HAP-1 (cell line): ENCODE measurements around the gene HAPSTR1.

Experiments
- DNase-seq, 2 experiments: peaks; one replicate each; pipeline ENCODE4 v3.0.0-alpha.2; 2016 to 2020; ENCODE audit warnings: low spot score in 2 of 2
- H3K27me3 ChIP-seq: fragments of 250-450 bp; sonication (Bioruptor Pico); 2 replicates; pipeline ENCODE4 v1.5.1; 2020; ENCODE audit warnings: low read depth, mild to moderate bottlenecking, moderate library complexity
- H3K36me3 ChIP-seq: fragments of 250-450 bp; sonication (Bioruptor Pico); replicated peaks from 2 replicates; pipeline ENCODE4 v1.5.1; 2020; ENCODE audit warnings: mild to moderate bottlenecking
- H3K4me1 ChIP-seq: fragments of 250-450 bp; sonication (Bioruptor Pico); 2 replicates; pipeline ENCODE4 v1.5.1; 2020; ENCODE audit warnings: mild to moderate bottlenecking
- H3K4me3 ChIP-seq: fragments of 250-450 bp; sonication (Bioruptor Pico); 2 replicates; pipeline ENCODE4 v1.5.1; 2020; ENCODE audit warnings: mild to moderate bottlenecking, moderate library complexity
- H3K9me3 ChIP-seq: fragments of 250-450 bp; sonication (Bioruptor Pico); 2 replicates; pipeline ENCODE4 v1.5.1; 2020; ENCODE audit warnings: mild to moderate bottlenecking, moderate library complexity
- in situ Hi-C: fragments of 300-500 bp; cut with MboI; formaldehyde crosslinking; loops from 3 replicates; pipeline ENCODE4 v1.14.3; 2020; ENCODE audit warnings: low sequenced_read_pairs, inconsistent platforms, mixed read lengths

The HAPSTR1 gene

DNA sequence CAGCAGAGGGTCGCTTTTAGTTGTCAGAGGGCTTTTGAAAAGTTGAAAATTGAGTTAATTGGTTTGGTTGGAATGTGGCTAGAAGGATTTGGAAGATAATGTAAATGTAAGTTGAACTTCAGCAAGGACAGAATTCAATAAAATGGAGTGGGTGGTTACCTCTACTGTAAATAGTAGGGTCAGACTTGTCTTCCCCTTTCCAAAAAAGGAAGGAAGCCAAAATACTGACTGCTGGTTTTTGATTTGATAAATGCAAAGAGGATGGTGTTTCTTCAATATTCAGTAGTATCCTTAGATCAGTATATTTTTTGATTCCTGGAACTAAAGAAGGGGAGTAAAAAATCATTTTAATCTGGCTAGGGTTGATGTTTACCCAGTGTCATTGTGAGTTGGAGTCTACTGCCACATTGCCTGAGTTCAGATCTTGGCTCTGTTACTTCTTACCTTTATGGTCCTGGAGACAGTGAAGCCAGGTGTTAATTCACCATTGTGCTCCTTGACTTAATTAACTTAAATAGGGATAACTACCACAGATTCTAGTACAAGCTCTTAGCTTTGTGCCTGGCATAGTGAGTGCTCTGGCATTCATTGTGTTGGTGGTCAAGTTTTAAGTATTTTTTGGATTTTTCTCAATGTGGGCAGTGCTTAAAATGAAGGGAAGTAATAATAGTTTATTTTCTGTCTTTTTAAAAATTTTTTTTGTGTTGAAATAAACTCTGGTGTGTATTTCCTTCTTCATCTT lies 4.4 kb downstream of the HAPSTR1 start:
- no peak overlapping the region for H3K4me3 ChIP-seq
- H3K27me3 ChIP-seq: no peaks in the 10 kb centered on the region
- H3K9me3 ChIP-seq: no peaks in the 10 kb centered on the region
- H3K36me3 ChIP-seq: peaks cover 77% of the 10 kb centered on the region
- H3K4me1 ChIP-seq: peaks cover 35% of the 10 kb centered on the region
- in situ Hi-C loops: no loop called here
- no peak for DNase-seq

DNA sequence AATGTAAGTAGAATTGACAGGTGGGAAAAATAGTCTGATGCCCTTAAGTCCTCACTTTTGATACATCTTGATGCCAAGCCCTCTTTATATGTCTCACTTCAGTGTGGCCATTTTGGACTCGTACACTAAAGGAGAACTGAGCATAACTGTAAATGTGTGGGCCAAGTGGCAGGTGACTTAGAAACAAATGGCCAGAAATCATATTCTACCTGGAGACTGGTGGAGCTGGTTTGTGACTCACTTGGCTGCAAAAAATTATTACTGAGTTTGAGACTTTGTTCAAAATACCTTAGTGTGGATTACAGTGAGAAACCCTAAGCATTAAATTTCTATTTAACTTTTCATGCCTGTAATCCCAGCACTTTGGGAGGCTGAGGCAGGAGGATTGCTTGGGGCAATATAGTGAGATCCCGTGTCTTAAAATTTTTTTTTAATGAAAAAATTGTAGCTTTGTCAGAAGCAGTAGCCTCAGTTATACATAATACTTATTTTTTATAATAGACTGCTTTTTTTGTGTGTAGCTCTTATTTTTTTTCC lies 5.0 kb downstream of the HAPSTR1 start:
- no peaks in the 10 kb centered on the region for H3K9me3 ChIP-seq
- H3K36me3 ChIP-seq: peaks cover 84% of the 10 kb centered on the region
- in situ Hi-C loops: no loop called here
- no peak overlapping the region for H3K4me3 ChIP-seq
- DNase-seq: no peak
- H3K27me3 ChIP-seq: no peaks in the 10 kb centered on the region
- H3K4me1 ChIP-seq: peaks cover 41% of the 10 kb centered on the region

DNA sequence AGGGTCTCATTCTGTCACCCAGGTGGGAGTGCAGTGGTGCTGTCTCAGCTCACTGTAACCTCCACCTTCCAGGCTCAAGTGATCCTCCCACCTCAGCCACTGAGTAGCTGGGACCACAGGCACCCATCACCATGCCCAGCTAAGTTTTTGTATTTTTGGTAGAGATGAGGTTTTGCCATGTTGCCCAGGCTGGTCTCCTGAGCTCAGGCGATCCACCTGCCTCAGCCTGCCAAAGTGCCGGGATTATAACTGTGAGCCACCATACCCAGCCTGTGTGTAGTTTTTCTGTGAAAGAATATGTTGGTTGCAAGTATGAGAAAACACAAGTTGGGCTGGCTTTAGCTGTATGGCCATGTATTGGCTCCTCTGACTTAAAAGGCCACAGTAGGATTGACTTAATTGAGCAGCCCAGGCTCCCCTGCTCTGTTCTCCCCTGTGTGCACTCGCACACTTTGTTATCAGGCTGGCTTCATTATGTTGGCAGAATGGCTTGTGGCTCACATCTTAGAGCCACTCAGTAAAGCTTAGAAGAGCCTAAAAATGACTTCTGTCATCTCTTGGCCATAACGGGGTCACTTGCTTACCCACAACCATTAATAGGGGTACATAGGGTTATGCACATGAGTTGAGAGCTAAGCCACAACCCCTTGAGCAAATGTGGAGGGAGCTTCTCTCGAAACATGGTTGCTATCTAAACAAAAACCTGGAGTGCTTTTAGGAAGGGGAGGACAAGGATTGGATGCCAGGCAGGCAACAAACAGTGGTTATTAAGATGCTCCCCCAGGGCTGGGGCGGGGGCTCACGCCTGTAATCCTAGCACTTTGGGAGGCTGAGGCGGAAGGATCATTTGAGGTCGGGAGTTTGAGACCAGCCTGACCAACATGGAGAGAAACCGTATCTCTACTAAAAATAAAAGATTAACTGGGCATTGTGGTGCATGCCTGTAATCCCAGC lies 6.1 kb downstream of the HAPSTR1 start:
- no peaks in the 10 kb centered on the region for H3K9me3 ChIP-seq
- H3K27me3 ChIP-seq: no peaks in the 10 kb centered on the region
- peaks cover 46% of the 10 kb centered on the region for H3K4me1 ChIP-seq
- H3K4me3 ChIP-seq: no peak overlapping the region
- in situ Hi-C loops: no loop called here
- DNase-seq: no peak
- H3K36me3 ChIP-seq: peaks cover 87% of the 10 kb centered on the region

DNA sequence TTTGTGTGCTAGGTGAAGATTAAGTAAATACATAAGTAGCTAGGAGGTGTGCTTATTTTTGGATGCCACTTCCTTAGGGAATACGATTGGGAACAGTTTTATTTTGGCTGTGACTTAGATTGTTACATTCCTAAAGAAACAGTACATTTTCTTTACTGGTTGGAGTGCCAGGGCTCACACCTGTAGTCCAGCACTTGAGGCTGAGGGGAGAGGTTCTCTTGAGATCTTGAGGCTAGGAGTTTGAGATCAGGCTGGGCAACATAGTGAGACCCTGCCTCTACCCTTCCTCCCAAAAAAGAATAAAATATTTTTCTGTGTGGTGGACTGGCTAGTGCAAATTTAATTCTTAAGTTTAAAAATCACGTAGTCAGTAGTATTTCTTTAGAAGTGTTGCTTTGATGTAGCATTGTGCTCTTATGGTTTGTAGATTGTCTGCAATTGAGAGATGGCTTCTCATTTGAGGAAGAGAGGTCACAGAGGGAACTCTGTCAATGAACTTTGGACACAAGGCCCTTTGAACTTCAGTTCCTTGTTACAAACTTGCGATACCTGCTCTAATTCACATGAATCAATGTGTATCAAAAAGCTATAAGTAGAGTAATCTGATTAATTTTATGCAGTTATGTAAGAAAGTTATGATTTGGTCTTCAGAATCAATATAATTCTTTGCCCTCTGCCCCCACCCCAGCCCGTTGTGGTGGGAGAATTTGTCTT lies 7.1 kb downstream of the HAPSTR1 start:
- H3K36me3 ChIP-seq: peaks cover 89% of the 10 kb centered on the region
- no peaks in the 10 kb centered on the region for H3K9me3 ChIP-seq
- no peaks in the 10 kb centered on the region for H3K27me3 ChIP-seq
- H3K4me1 ChIP-seq: peaks cover 46% of the 10 kb centered on the region
- in situ Hi-C loops: no loop called here
- no peak overlapping the region for H3K4me3 ChIP-seq
- no peak for DNase-seq

DNA sequence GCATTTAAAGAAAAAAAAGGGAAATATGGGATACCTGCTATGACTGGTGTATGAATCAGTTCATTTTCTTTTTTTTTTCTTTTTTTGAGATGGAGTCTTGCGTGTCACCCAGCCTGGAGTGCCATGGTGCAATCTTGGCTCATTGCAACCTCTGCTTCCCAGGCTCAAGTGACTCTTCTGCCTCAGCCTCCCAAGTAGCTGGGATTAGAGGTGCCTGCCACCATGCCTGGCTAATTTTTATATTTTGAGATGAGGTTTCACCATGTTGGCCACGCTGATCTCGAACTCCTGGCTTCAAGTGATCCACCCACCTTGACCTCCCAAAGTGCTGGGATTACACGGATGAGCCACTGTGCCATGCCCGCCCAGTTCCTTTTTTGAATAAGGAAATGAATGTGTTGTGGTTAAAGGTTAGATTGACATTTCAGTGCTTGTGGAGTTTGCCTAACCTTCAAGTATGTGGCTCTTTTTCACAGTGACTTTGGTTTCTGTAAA lies 7.7 kb downstream of the HAPSTR1 start:
- no peak overlapping the region for H3K4me3 ChIP-seq
- peaks cover 46% of the 10 kb centered on the region for H3K4me1 ChIP-seq
- in situ Hi-C loops: no loop called here
- H3K27me3 ChIP-seq: no peaks in the 10 kb centered on the region
- H3K36me3 ChIP-seq: peaks cover 91% of the 10 kb centered on the region
- H3K9me3 ChIP-seq: no peaks in the 10 kb centered on the region
- no peak for DNase-seq

DNA sequence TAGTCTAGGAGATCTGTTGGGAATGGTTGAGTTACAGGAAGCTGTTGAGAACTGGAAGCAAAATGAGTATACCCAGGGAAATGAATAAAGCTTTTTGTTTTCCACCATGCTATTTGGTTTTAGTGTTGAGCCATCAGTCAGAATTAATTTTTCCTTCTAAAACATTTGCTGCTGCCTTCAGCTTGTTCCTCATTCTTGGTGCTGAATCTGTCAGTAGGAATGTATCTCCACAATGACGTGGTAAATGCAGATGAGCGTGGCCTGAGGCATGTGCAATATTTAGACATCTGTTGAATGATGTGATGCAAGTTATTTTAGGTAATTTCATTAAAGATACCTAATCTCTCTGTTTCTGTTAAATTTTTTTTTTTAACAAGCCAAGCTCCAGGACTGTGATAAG lies 10.9 kb downstream of the HAPSTR1 start:
- no peak for DNase-seq
- H3K9me3 ChIP-seq: no peaks in the 10 kb centered on the region
- H3K4me1 ChIP-seq: peaks cover 42% of the 10 kb centered on the region
- peaks cover 95% of the 10 kb centered on the region for H3K36me3 ChIP-seq
- H3K4me3 ChIP-seq: no peak overlapping the region
- H3K27me3 ChIP-seq: no peaks in the 10 kb centered on the region
- in situ Hi-C loops: no loop called here

DNA sequence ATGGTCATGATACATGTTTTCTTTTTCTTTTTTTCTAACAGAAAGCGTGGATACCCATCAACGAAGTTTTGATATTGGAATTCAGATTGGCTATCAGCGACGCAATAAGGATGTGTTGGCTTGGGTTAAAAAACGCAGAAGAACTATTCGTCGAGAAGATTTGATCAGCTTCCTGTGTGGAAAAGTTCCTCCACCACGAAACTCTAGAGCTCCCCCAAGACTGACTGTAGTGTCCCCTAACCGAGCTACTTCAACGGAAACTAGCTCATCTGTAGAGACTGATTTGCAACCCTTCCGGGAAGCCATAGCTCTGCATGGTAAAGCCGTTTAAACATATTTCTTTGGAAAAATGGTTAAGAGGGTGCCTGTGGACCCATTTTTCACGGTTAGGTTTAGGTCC lies 11.5 kb downstream of the HAPSTR1 start:
- in situ Hi-C loops: no loop called here
- no peak overlapping the region for H3K4me3 ChIP-seq
- no peak for DNase-seq
- H3K36me3 ChIP-seq: peaks cover 97% of the 10 kb centered on the region
- peaks cover 42% of the 10 kb centered on the region for H3K4me1 ChIP-seq
- no peaks in the 10 kb centered on the region for H3K27me3 ChIP-seq
- no peaks in the 10 kb centered on the region for H3K9me3 ChIP-seq

DNA sequence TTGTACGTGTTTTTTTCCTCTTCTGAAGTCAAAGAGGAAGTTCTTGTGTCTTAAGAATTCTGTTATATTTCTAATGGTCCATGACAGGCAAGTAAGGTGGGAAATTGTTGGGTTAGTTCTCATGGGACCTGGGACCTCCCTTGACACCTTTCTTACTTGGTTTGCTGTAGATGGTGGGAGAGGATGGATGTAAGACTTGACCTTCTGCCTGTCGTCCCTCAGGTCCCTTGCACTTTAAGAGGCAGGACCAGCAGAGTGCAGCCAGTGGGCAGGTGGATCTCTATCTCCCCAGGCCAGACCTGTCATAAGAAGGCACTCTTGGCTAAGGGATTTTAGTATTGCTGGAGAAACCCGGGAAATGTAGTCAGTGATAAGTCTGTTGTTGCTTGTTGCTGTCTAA lies 12.1 kb downstream of the HAPSTR1 start:
- Histone ChIP-seq H3K36me3 (peaks cover 97% of the 10 kb centered on the region), H3K4me1 (peaks cover 45% of the 10 kb centered on the region), H3K27me3 (no peaks in the 10 kb centered on the region), H3K4me3 (no peak overlapping the region), H3K9me3 (no peaks in the 10 kb centered on the region)
- no peak for DNase-seq
- in situ Hi-C loops: no loop called here

DNA sequence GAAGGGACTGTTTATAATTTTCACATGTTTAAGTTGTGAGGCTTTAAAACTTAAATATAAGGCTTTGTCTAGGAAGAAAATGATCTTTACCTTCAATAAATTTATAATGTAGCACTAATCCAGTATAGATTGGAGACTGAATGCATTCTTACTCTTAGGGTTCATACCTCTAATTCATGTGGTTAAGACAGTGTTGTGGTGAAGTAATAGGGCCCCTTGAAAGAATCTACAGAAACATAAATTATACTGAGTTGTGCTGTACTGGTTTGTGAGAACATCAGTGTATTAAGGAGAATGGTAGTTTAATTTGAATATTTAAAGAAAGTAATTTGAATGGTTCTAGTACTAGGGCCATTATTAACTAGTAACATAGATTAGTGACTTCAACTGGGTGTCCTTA lies 13.7 kb downstream of the HAPSTR1 start:
- Histone ChIP-seq H3K4me1 (peaks cover 51% of the 10 kb centered on the region), H3K36me3 (peaks cover 89% of the 10 kb centered on the region), H3K9me3 (no peaks in the 10 kb centered on the region), H3K4me3 (no peak overlapping the region), H3K27me3 (no peaks in the 10 kb centered on the region)
- no peak for DNase-seq
- in situ Hi-C loops: no loop called here

DNA sequence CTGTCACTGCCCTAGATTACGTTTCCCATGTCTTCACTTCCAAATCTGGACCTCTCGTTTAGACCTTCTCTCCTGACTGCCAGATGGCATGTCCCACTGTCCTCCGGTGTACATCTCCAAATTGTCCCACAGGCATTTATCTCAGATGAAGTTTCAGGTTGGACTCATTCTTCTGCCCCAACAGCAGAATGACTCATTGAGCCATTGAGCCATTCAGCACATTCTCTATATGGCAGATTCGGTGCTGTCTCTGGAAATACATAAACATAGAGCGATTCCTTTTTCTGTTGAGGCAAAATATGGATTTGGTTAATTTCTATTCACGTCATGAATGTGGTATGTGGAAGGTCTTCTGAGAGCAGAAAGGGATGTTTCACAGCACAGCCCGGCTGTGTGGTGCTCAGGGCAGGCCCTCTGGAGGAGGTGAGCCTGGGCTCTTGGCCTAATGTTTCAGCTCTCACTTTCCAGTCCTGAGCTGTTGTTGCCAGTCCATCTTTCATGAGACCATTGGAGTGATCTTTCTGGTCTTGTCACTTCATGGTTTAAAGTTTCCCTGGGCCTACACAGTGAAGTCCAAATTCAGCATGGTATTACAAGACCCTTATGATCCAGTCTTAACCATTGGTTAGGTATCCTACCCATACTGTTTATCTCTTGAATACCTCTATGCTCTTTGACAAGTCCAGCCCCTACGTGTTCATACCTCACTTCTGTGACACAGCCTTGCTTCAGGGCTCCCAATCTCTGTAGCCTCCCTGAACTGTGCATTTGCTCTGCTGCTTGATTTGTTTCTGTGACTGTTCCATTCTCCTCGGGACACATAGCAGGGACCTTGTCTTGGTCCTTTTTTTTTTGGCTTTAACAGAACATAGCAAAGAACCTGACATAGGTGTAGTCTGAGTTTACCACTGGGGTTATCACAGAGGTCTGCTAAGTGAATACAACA lies 15.9 kb downstream of the HAPSTR1 start:
- Histone ChIP-seq H3K36me3 (peaks cover 82% of the 10 kb centered on the region), H3K9me3 (no peaks in the 10 kb centered on the region), H3K27me3 (no peaks in the 10 kb centered on the region), H3K4me1 (peaks cover 59% of the 10 kb centered on the region), H3K4me3 (no peak overlapping the region)
- in situ Hi-C loops: no loop called here
- DNase-seq: no peak

DNA sequence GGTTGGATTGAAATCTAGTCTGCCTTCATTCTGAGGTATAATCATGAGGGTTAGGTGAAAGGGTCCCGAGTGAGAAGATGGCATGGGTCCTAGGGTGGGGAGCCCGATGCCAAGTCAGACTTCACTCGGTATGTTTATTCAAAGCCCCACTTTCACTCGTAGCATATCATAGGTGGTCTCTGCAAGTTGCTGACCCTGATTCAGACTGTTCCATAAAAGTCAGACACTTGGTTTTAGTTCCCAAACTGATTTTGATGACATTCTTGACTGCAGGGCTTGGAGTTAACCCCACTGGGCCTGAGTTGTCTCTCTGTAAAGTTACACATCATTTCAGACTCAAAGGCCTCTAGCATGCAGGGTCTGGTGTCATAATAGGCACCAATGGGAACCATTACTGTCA lies 17.8 kb downstream of the HAPSTR1 start:
- peak in 1 of 2 experiments; percentile 36 for DNase-seq
- Histone ChIP-seq H3K27me3 (no peaks in the 10 kb centered on the region), H3K9me3 (no peaks in the 10 kb centered on the region), H3K4me1 (peaks cover 60% of the 10 kb centered on the region), H3K4me3 (no peak overlapping the region), H3K36me3 (peaks cover 73% of the 10 kb centered on the region)
- in situ Hi-C loops: no loop called here

DNA sequence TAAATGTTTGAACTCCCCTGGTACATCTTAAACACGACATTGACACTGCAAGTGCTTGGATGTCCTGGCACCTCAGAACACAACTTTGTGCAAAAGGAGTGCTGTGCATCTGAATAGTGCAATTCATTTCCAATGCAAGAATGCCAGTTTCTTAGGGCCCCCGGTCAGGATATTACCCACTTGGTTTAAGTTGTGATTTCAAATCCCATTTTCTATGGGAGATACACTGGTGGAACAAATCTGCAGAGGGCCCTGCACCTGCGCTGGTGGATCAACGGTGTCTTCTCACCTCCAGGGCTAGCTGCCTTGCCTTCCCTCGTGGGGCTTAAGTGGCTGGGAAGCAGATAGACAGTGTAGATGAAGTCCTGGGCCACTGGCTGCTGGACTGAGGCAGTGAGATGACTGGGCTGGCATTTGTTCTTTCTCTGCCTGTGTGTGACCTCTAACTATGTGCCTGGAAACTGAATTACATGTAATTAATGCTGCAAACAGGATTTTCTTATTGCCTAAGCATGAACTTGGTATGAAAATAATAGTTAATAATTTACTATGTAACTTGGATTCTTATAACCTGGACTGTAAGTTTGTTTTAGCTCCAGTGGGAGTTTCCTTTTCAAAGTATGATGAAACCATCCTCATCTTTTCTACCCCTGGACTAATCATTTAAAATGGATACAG lies 20.9 kb downstream of the HAPSTR1 start:
- H3K36me3 ChIP-seq: peaks cover 64% of the 10 kb centered on the region
- in situ Hi-C loops: no loop called here
- H3K9me3 ChIP-seq: no peaks in the 10 kb centered on the region
- no peak for DNase-seq
- H3K4me3 ChIP-seq: no peak overlapping the region
- H3K4me1 ChIP-seq: peaks cover 50% of the 10 kb centered on the region
- no peaks in the 10 kb centered on the region for H3K27me3 ChIP-seq
